HEK293 (cell line): ENCODE measurements around the gene QPCTL.

Experiments
- BCL11A ChIP-seq: fragments of 450-650 bp; formaldehyde crosslinking; IDR thresholded peaks from 2 replicates; pipeline ENCODE4 v1.5.1; 2016; ENCODE audit warnings: low read depth, missing biosample characterization, missing genetic modification characterization
- HOXA7 ChIP-seq: sonication (generic); formaldehyde crosslinking; IDR thresholded peaks from 2 replicates; pipeline ENCODE4 v1.8.1; 2022; ENCODE audit warnings: missing genetic modification reagents, borderline replicate concordance
- KLF9 ChIP-seq: fragments of 450-650 bp; formaldehyde crosslinking; IDR thresholded peaks from 2 replicates; pipeline ENCODE4 v1.5.1; 2016; ENCODE audit warnings: missing biosample characterization, missing genetic modification characterization, low read depth
- MZF1 ChIP-seq: fragments of 450-650 bp; formaldehyde crosslinking; IDR thresholded peaks from 2 replicates; pipeline ENCODE4 v1.5.1; 2017; ENCODE audit warnings: missing biosample characterization, missing genetic modification characterization, borderline replicate concordance
- SCRT2 ChIP-seq: fragments of 450-650 bp; formaldehyde crosslinking; IDR thresholded peaks from 2 replicates; pipeline ENCODE4 v1.5.1; 2016; ENCODE audit warnings: missing biosample characterization, missing genetic modification characterization
- SP3 ChIP-seq: fragments of 450-650 bp; formaldehyde crosslinking; IDR thresholded peaks from 2 replicates; pipeline ENCODE4 v1.5.1; 2016; ENCODE audit warnings: missing biosample characterization, missing genetic modification characterization
- WT1 ChIP-seq: fragments of 450-650 bp; formaldehyde crosslinking; IDR thresholded peaks from 2 replicates; pipeline ENCODE4 v1.5.1; 2016; ENCODE audit warnings: missing biosample characterization, missing genetic modification characterization
- ZBTB20 ChIP-seq: fragments of 450-650 bp; formaldehyde crosslinking; IDR thresholded peaks from 2 replicates; pipeline ENCODE4 v1.5.1; 2016; ENCODE audit warnings: missing biosample characterization, missing genetic modification characterization
- ZNF133 ChIP-seq: fragments of 450-650 bp; formaldehyde crosslinking; IDR thresholded peaks from 2 replicates; pipeline ENCODE4 v1.5.1; 2016; ENCODE audit warnings: missing biosample characterization, missing genetic modification characterization
- ZNF175 ChIP-seq: fragments of 450-650 bp; formaldehyde crosslinking; IDR thresholded peaks from 2 replicates; pipeline ENCODE4 v1.5.1; 2016; ENCODE audit warnings: missing biosample characterization, missing genetic modification characterization
- ZNF202 ChIP-seq: fragments of 450-650 bp; formaldehyde crosslinking; IDR thresholded peaks from 2 replicates; pipeline ENCODE4 v1.5.1; 2016; ENCODE audit warnings: missing biosample characterization, missing genetic modification characterization, borderline replicate concordance
- ZNF223 ChIP-seq: fragments of 450-650 bp; formaldehyde crosslinking; IDR thresholded peaks from 2 replicates; pipeline ENCODE4 v1.5.1; 2016; ENCODE audit warnings: missing biosample characterization, missing genetic modification characterization
- ZNF248 ChIP-seq: fragments of 450-650 bp; formaldehyde crosslinking; IDR thresholded peaks from 2 replicates; pipeline ENCODE4 v1.5.1; 2017; ENCODE audit warnings: missing biosample characterization, missing genetic modification characterization
- ZNF311 ChIP-seq: fragments of 450-650 bp; formaldehyde crosslinking; IDR thresholded peaks from 2 replicates; pipeline ENCODE4 v1.5.1; 2017; ENCODE audit warnings: missing biosample characterization, missing genetic modification characterization, borderline replicate concordance
- ZNF324 ChIP-seq: fragments of 450-650 bp; formaldehyde crosslinking; IDR thresholded peaks from 2 replicates; pipeline ENCODE4 v1.5.1; 2016; ENCODE audit warnings: missing biosample characterization, missing genetic modification characterization
- ZNF354C ChIP-seq: fragments of 450-650 bp; formaldehyde crosslinking; IDR thresholded peaks from 2 replicates; pipeline ENCODE4 v1.5.1; 2016; ENCODE audit warnings: missing biosample characterization, missing genetic modification characterization, low read depth, borderline replicate concordance
- ZNF426 ChIP-seq: fragments of 450-650 bp; formaldehyde crosslinking; IDR thresholded peaks from 2 replicates; pipeline ENCODE4 v1.5.1; 2017; ENCODE audit warnings: missing biosample characterization, missing genetic modification characterization, mild to moderate bottlenecking, inconsistent platforms, moderate library complexity
- ZNF514 ChIP-seq: fragments of 450-650 bp; formaldehyde crosslinking; IDR thresholded peaks from 2 replicates; pipeline ENCODE4 v1.5.1; 2016; ENCODE audit warnings: missing biosample characterization, missing genetic modification characterization
- ZNF521 ChIP-seq: fragments of 450-650 bp; formaldehyde crosslinking; IDR thresholded peaks from 2 replicates; pipeline ENCODE4 v1.5.1; 2017; ENCODE audit warnings: missing biosample characterization, mild to moderate bottlenecking, missing genetic modification characterization
- ZNF560 ChIP-seq: fragments of 450-650 bp; formaldehyde crosslinking; IDR thresholded peaks from 2 replicates; pipeline ENCODE4 v1.5.1; 2017; ENCODE audit warnings: missing biosample characterization, missing genetic modification characterization, borderline replicate concordance
- ZNF658 ChIP-seq: fragments of 450-650 bp; formaldehyde crosslinking; IDR thresholded peaks from 2 replicates; pipeline ENCODE4; 2016; ENCODE audit warnings: missing biosample characterization, missing genetic modification characterization
- ZNF707 ChIP-seq: fragments of 450-650 bp; formaldehyde crosslinking; IDR thresholded peaks from 2 replicates; pipeline ENCODE4 v1.5.1; 2016; ENCODE audit warnings: missing biosample characterization, missing genetic modification characterization
- ZNF776 ChIP-seq: fragments of 450-650 bp; formaldehyde crosslinking; IDR thresholded peaks from 2 replicates; pipeline ENCODE4 v1.5.0; 2017; ENCODE audit warnings: missing biosample characterization, missing genetic modification characterization, borderline replicate concordance
- ZNF785 ChIP-seq: fragments of 450-650 bp; formaldehyde crosslinking; IDR thresholded peaks from 2 replicates; pipeline ENCODE4 v1.5.1; 2016; ENCODE audit warnings: missing biosample characterization, missing genetic modification characterization
- ZNF837 ChIP-seq: fragments of 450-650 bp; formaldehyde crosslinking; IDR thresholded peaks from 2 replicates; pipeline ENCODE4 v1.5.1; 2016; ENCODE audit warnings: missing biosample characterization, missing genetic modification characterization
- TF ChIP-seq, protein P1 (sequence below): fragments of 450-650 bp; formaldehyde crosslinking; IDR thresholded peaks from 2 replicates; pipeline ENCODE4 v1.5.1; 2016; ENCODE audit warnings: missing biosample characterization, missing genetic modification characterization
- TF ChIP-seq, protein P2 (sequence below): fragments of 450-650 bp; formaldehyde crosslinking; IDR thresholded peaks from 2 replicates; pipeline ENCODE4 v1.5.1; 2017; ENCODE audit warnings: missing biosample characterization, missing genetic modification characterization
- TF ChIP-seq, protein P3 (sequence below): fragments of 450-650 bp; formaldehyde crosslinking; IDR thresholded peaks from 2 replicates; pipeline ENCODE4 v1.5.1; 2016; ENCODE audit warnings: missing biosample characterization, missing genetic modification characterization, borderline replicate concordance
- TF ChIP-seq, protein P4 (sequence below): fragments of 450-650 bp; formaldehyde crosslinking; IDR thresholded peaks from 2 replicates; pipeline ENCODE4 v1.5.1; 2016; ENCODE audit warnings: missing biosample characterization, missing genetic modification characterization, borderline replicate concordance

Gene QPCTL

DNA sequence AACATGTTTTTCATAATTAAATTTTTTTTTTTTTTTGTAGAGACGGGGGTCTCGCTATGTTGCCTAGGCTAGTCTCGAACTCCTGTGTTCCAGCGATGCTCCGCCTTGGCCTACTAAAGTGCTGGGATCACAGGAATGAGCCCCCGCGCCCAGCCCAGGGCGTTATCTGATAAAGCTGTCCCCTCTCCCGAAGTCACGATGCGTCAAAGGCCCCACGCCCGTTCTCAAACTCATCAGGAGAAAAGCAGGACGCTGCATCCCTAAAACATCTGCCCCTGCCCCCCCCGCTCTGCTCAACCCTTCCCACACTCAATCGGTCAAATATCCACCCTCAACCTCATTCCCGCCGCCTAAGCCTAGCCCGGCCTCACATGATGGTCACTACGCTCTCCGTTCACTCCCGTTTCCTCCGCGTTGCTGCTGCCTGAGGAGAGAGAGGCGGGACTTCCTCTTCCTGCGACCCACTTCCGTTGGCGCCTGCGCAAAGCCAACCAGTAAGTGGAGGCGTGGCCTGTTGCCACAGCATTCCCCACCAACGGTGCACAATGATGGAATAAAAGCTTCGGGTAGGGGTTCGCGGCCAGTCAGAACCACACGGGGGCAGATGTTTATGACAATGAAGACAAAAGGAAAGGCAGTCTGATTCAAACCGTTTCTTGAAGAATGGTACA lies 815 bp upstream of the QPCTL start, which contains the start of gene SNRPD2 (continued):
- TF ChIP-seq ZNF311 (no peak), ZNF521 (tag by site-specific recombination) (no peak), ZNF776 (no peak), ZNF707 (tag by site-specific recombination) (no peak), ZNF324 (tag by site-specific recombination) (no peak; the same call in 1 of the 2 replicates), ZNF248 (tag by site-specific recombination) (no peak), ZNF837 (tag by site-specific recombination) (no peak), ZBTB20 (tag by site-specific recombination) (no peak), BCL11A (no peak), ZNF658 (no peak), ZNF514 (tag by site-specific recombination) (no peak), ZNF175 (no peak), MZF1 (tag by site-specific recombination) (no peak), HOXA7 (no peak), ZNF223 (no peak), ZNF426 (tag by site-specific recombination) (no peak), ZNF785 (tag by site-specific recombination) (no peak), ZNF202 (tag by site-specific recombination) (no peak), KLF9 (peak; percentile 44), SCRT2 (tag by site-specific recombination) (no peak; the same call in 1 of the 2 replicates), ZNF560 (tag by site-specific recombination) (no peak), ZNF133 (no peak), ZNF354C (no peak), SP3 (tag by site-specific recombination) (no peak), WT1 (tag by site-specific recombination) (peak; percentile 58; the same call in 1 of the 2 replicates)
- TF ChIP-seq, protein P1, sequence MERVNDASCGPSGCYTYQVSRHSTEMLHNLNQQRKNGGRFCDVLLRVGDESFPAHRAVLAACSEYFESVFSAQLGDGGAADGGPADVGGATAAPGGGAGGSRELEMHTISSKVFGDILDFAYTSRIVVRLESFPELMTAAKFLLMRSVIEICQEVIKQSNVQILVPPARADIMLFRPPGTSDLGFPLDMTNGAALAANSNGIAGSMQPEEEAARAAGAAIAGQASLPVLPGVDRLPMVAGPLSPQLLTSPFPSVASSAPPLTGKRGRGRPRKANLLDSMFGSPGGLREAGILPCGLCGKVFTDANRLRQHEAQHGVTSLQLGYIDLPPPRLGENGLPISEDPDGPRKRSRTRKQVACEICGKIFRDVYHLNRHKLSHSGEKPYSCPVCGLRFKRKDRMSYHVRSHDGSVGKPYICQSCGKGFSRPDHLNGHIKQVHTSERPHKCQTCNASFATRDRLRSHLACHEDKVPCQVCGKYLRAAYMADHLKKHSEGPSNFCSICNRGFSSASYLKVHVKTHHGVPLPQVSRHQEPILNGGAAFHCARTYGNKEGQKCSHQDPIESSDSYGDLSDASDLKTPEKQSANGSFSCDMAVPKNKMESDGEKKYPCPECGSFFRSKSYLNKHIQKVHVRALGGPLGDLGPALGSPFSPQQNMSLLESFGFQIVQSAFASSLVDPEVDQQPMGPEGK (tag by site-specific recombination): peak; percentile 78
- TF ChIP-seq, protein P2, sequence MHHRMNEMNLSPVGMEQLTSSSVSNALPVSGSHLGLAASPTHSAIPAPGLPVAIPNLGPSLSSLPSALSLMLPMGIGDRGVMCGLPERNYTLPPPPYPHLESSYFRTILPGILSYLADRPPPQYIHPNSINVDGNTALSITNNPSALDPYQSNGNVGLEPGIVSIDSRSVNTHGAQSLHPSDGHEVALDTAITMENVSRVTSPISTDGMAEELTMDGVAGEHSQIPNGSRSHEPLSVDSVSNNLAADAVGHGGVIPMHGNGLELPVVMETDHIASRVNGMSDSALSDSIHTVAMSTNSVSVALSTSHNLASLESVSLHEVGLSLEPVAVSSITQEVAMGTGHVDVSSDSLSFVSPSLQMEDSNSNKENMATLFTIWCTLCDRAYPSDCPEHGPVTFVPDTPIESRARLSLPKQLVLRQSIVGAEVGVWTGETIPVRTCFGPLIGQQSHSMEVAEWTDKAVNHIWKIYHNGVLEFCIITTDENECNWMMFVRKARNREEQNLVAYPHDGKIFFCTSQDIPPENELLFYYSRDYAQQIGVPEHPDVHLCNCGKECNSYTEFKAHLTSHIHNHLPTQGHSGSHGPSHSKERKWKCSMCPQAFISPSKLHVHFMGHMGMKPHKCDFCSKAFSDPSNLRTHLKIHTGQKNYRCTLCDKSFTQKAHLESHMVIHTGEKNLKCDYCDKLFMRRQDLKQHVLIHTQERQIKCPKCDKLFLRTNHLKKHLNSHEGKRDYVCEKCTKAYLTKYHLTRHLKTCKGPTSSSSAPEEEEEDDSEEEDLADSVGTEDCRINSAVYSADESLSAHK: peak; percentile 40; the same call in 1 of the 2 replicates
- TF ChIP-seq, protein P3, sequence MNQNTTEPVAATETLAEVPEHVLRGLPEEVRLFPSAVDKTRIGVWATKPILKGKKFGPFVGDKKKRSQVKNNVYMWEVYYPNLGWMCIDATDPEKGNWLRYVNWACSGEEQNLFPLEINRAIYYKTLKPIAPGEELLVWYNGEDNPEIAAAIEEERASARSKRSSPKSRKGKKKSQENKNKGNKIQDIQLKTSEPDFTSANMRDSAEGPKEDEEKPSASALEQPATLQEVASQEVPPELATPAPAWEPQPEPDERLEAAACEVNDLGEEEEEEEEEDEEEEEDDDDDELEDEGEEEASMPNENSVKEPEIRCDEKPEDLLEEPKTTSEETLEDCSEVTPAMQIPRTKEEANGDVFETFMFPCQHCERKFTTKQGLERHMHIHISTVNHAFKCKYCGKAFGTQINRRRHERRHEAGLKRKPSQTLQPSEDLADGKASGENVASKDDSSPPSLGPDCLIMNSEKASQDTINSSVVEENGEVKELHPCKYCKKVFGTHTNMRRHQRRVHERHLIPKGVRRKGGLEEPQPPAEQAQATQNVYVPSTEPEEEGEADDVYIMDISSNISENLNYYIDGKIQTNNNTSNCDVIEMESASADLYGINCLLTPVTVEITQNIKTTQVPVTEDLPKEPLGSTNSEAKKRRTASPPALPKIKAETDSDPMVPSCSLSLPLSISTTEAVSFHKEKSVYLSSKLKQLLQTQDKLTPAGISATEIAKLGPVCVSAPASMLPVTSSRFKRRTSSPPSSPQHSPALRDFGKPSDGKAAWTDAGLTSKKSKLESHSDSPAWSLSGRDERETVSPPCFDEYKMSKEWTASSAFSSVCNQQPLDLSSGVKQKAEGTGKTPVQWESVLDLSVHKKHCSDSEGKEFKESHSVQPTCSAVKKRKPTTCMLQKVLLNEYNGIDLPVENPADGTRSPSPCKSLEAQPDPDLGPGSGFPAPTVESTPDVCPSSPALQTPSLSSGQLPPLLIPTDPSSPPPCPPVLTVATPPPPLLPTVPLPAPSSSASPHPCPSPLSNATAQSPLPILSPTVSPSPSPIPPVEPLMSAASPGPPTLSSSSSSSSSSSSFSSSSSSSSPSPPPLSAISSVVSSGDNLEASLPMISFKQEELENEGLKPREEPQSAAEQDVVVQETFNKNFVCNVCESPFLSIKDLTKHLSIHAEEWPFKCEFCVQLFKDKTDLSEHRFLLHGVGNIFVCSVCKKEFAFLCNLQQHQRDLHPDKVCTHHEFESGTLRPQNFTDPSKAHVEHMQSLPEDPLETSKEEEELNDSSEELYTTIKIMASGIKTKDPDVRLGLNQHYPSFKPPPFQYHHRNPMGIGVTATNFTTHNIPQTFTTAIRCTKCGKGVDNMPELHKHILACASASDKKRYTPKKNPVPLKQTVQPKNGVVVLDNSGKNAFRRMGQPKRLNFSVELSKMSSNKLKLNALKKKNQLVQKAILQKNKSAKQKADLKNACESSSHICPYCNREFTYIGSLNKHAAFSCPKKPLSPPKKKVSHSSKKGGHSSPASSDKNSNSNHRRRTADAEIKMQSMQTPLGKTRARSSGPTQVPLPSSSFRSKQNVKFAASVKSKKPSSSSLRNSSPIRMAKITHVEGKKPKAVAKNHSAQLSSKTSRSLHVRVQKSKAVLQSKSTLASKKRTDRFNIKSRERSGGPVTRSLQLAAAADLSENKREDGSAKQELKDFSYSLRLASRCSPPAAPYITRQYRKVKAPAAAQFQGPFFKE (tag by site-specific recombination): no peak
- TF ChIP-seq, protein P4, sequence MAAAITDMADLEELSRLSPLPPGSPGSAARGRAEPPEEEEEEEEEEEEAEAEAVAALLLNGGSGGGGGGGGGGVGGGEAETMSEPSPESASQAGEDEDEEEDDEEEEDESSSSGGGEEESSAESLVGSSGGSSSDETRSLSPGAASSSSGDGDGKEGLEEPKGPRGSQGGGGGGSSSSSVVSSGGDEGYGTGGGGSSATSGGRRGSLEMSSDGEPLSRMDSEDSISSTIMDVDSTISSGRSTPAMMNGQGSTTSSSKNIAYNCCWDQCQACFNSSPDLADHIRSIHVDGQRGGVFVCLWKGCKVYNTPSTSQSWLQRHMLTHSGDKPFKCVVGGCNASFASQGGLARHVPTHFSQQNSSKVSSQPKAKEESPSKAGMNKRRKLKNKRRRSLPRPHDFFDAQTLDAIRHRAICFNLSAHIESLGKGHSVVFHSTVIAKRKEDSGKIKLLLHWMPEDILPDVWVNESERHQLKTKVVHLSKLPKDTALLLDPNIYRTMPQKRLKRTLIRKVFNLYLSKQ (tag by site-specific recombination): no peak
